Measurements from ENCODE around the gene FAM89B.
"Not testable (repeated sequence)": the region's sequence is repeated elsewhere in the genome, so short reads cannot be mapped to it uniquely, and the experiment has no call there.

The FAM89B gene

GRCh38 chr11:65558002-65558929 is 14.1 kb upstream of the FAM89B start, which contains the start of gene LTBP3:
Gene LTBP3 (minus strand): TSS chr11:65558359. CDS start chr11:65557959, 400 bp downstream.
- DNase-seq: no peak

GRCh38 chr11:65558930-65559509 is 13.3 kb upstream of the FAM89B start:
- no peak for DNase-seq

- no peak for DNase-seq
Measured at GRCh38 chr11:65559535-65559934, 12.8 kb upstream of the FAM89B start.

GRCh38 chr11:65559951-65560537 is 12.3 kb upstream of the FAM89B start:
- no peak for DNase-seq

- no peak for DNase-seq
Measured at GRCh38 chr11:65560555-65561418, 11.6 kb upstream of the FAM89B start.

GRCh38 chr11:65562020-65562419 is 10.3 kb upstream of the FAM89B start:
- DNase-seq: no peak

- DNase-seq: no peak
Measured at GRCh38 chr11:65562788-65563187, 9.6 kb upstream of the FAM89B start.

GRCh38 chr11:65563601-65564000 is 8.7 kb upstream of the FAM89B start:
- DNase-seq: no peak

- DNase-seq: not testable (repeated sequence)
Measured at GRCh38 chr11:65564879-65565559, 7.3 kb upstream of the FAM89B start.

- DNase-seq: no peak
Measured at GRCh38 chr11:65565624-65566453, 6.5 kb upstream of the FAM89B start.

GRCh38 chr11:65569164-65569972 is 3.0 kb upstream of the FAM89B start:
- DNase-seq: no peak

GRCh38 chr11:65569973-65570918 is 2.1 kb upstream of the FAM89B start, which contains the start of gene ZNRD2:
Gene ZNRD2 (plus strand): TSS chr11:65570477. CDS start chr11:65570492, 15 bp downstream.
- DNase-seq: peak; percentile 83

GRCh38 chr11:65571420-65571819 is 918 bp upstream of the FAM89B start:
- DNase-seq: no peak

GRCh38 chr11:65571940-65572339 is 398 bp upstream of the FAM89B start:
- DNase-seq: no peak

- DNase-seq: no peak
Measured at GRCh38 chr11:65573391-65574079, 1.2 kb downstream of the FAM89B start.

GRCh38 chr11:65574109-65574810 is 1.9 kb downstream of the FAM89B start:
- DNase-seq: no peak

- DNase-seq: no peak
Measured at GRCh38 chr11:65574811-65575567, 2.7 kb downstream of the FAM89B start.
